HG03108 (cell line): ENCODE measurements around the gene MPHOSPH9.

Source experiments
- ATAC-seq: cut with Tn5 transposase; IDR thresholded peaks from one replicate; pipeline ENCODE4 v1.9.1; 2021; ENCODE audit warnings: moderate library complexity; ENCODE audit not compliant: unreplicated experiment

Gene MPHOSPH9

DNA sequence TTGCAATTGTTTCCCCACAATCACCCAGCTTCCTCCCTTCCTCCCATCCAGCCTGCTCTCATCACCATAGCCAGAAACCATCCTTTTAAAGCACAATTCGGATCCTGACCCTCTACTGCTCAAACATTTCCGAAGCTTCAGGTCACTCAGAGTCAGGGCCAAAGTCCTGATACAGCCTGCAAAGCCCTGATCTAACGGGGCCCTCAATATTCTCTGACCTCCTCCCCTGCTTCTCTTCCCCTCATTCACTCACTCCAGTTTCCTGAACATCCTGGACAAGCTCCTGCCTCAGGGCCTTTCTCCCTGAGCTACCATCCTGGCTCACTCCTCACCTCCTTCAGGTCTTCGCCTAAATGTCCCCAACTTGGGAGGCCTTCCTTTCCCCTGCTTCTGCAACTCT lies 128.1 kb downstream of the MPHOSPH9 start:
- ATAC-seq = no peak
